H9 (cell line): ENCODE data around the gene OMP. TPM values are rescaled to one million over a fixed set of nuclear protein-coding genes. Genes with fewer than 3 reads are reported as not detected.
A peak's percentile ranks its signal among the peaks of the same experiment; 100 is the strongest.

ENCODE experiments used
- DNase-seq: peaks from one replicate; pipeline ENCODE4 v3.0.0-alpha.2; 2017
- H2AFZ ChIP-seq: one replicate; pipeline ENCODE4 v1.6.1; 2013; ENCODE audit warnings: mild to moderate bottlenecking, low read length, control low read depth, moderate library complexity
- H2AK5ac ChIP-seq: 2 replicates; pipeline ENCODE4 v1.6.1; 2013; ENCODE audit warnings: low read length, control low read depth, mixed read lengths; ENCODE audit not compliant: insufficient read length
- H2BK120ac ChIP-seq: one replicate; pipeline ENCODE4 v1.6.1; 2013; ENCODE audit warnings: low read depth, mild to moderate bottlenecking, low read length, control low read depth, inconsistent platforms; ENCODE audit not compliant: poor library complexity, severe bottlenecking
- H2BK12ac ChIP-seq: 2 replicates; pipeline ENCODE4 v1.6.1; 2013; ENCODE audit warnings: low read length, control low read depth, mixed read lengths, low read depth; ENCODE audit not compliant: insufficient read length
- H2BK15ac ChIP-seq: 2 replicates; pipeline ENCODE4 v1.6.1; 2013; ENCODE audit warnings: low read depth, low read length, control low read depth
- H2BK20ac ChIP-seq: one replicate; pipeline ENCODE4 v1.6.1; 2013; ENCODE audit warnings: low read depth, mild to moderate bottlenecking, low read length, control low read depth, inconsistent platforms; ENCODE audit not compliant: poor library complexity, severe bottlenecking
- H2BK5ac ChIP-seq: 2 replicates; pipeline ENCODE4 v1.6.1; 2013; ENCODE audit warnings: low read length, control low read depth, mixed read lengths; ENCODE audit not compliant: insufficient read length
- H3K14ac ChIP-seq: 2 replicates; pipeline ENCODE4 v1.6.1; 2013; ENCODE audit warnings: low read length, control low read depth; ENCODE audit not compliant: insufficient read depth
- H3K18ac ChIP-seq: 2 replicates; pipeline ENCODE4 v1.6.1; 2013; ENCODE audit warnings: low read depth, mild to moderate bottlenecking, mixed read lengths, low read length, control low read depth; ENCODE audit not compliant: insufficient read length
- H3K23ac ChIP-seq: 2 replicates; pipeline ENCODE4 v1.6.1; 2013; ENCODE audit warnings: low read length, control low read depth, mixed read lengths, low read depth; ENCODE audit not compliant: insufficient read length
- H3K23me2 ChIP-seq: 2 replicates; pipeline ENCODE4 v1.6.1; 2013; ENCODE audit warnings: low read depth, mild to moderate bottlenecking, mixed read lengths, low read length, control low read depth; ENCODE audit not compliant: insufficient read length, poor library complexity, severe bottlenecking
- H3K27ac ChIP-seq: 2 replicates; pipeline ENCODE4 v1.5.1; 2013; ENCODE audit warnings: low read length, control low read depth, mixed read lengths, low read depth; ENCODE audit not compliant: insufficient read length
- H3K27me3 ChIP-seq: 2 replicates; pipeline ENCODE4 v1.6.1; 2013; ENCODE audit warnings: low read length, control low read depth, inconsistent platforms; ENCODE audit not compliant: insufficient read depth
- H3K4ac ChIP-seq: 2 replicates; pipeline ENCODE4 v1.6.1; 2013; ENCODE audit warnings: low read depth, mild to moderate bottlenecking, control low read depth, inconsistent platforms, low read length, moderate library complexity
- H3K4me1 ChIP-seq: 2 replicates; pipeline ENCODE4 v1.6.1; 2013; ENCODE audit warnings: low read length, control low read depth, inconsistent platforms; ENCODE audit not compliant: insufficient read depth
- H3K4me2 ChIP-seq: 2 replicates; pipeline ENCODE4 v1.6.1; 2013; ENCODE audit warnings: low read length, control low read depth, mixed read lengths; ENCODE audit not compliant: insufficient read length, insufficient read depth
- H3K56ac ChIP-seq: 2 replicates; pipeline ENCODE4 v1.6.1; 2013; ENCODE audit warnings: low read depth, mild to moderate bottlenecking, mixed read lengths, low read length, control low read depth; ENCODE audit not compliant: insufficient read length
- H3K79me1 ChIP-seq: 2 replicates; pipeline ENCODE4 v1.6.1; 2013; ENCODE audit warnings: low read depth, mild to moderate bottlenecking, moderate library complexity, low read length, control low read depth, inconsistent platforms; ENCODE audit not compliant: insufficient read depth, poor library complexity, severe bottlenecking
- H3K79me2 ChIP-seq: 2 replicates; pipeline ENCODE4 v1.6.1; 2013; ENCODE audit warnings: low read length, control low read depth, inconsistent platforms; ENCODE audit not compliant: insufficient read depth
- H3K9ac ChIP-seq: 2 replicates; pipeline ENCODE4 v1.6.1; 2013; ENCODE audit warnings: low read length, control low read depth, mixed read lengths; ENCODE audit not compliant: insufficient read length; ENCODE audit errors: extremely low read depth
- H3K9me3 ChIP-seq: one replicate; pipeline ENCODE4 v1.6.1; 2013; ENCODE audit warnings: low read depth, low read length, inconsistent platforms; ENCODE audit not compliant: control insufficient read depth
- H3T11ph ChIP-seq: one replicate; pipeline ENCODE4 v1.6.1; 2013; ENCODE audit warnings: mild to moderate bottlenecking, low read length, control low read depth, inconsistent platforms
- H4K20me1 ChIP-seq: one replicate; pipeline ENCODE4 v1.6.1; 2013; ENCODE audit not compliant: control insufficient read depth, insufficient read length, insufficient read depth
- H4K5ac ChIP-seq: 2 replicates; pipeline ENCODE4 v1.6.1; 2013; ENCODE audit warnings: low read depth, mild to moderate bottlenecking, mixed read lengths, low read length, control low read depth; ENCODE audit not compliant: insufficient read length
- H4K8ac ChIP-seq: replicated peaks from 2 replicates; pipeline ENCODE4 v1.6.1; 2013; ENCODE audit warnings: low read length, control low read depth, mixed read lengths, low read depth; ENCODE audit not compliant: insufficient read length
- H4K91ac ChIP-seq: 2 replicates; pipeline ENCODE4 v1.6.1; 2013; ENCODE audit warnings: low read depth, mild to moderate bottlenecking, moderate library complexity, mixed read lengths, low read length, control low read depth; ENCODE audit not compliant: insufficient read length
- H3K27ac Mint-ChIP-seq, 3 experiments: 2 replicates in 2 of 3; 3 replicates in 1 of 3; pipeline ENCODE4 v1.8.0; 2020 to 2021; ENCODE audit warnings: mixed read lengths in 3 of 3, mild to moderate bottlenecking in 1 of 3, moderate library complexity in 1 of 3
- H3K27me3 Mint-ChIP-seq: 2 replicates; pipeline ENCODE4 v1.8.0; 2021; ENCODE audit warnings: low read depth, mild to moderate bottlenecking, moderate library complexity, mixed read lengths
- H3K36me3 Mint-ChIP-seq, 3 experiments: 2 replicates in 2 of 3; 3 replicates in 1 of 3; pipeline ENCODE4 v1.8.0; 2020 to 2021; ENCODE audit warnings: low read depth in 3 of 3, mixed read lengths in 3 of 3; ENCODE audit not compliant: insufficient read depth in 1 of 3
- H3K4me1 Mint-ChIP-seq, 2 experiments: 2 replicates each; pipeline ENCODE4 v1.8.0; 2020; ENCODE audit warnings: mixed read lengths in 2 of 2
- H3K4me3 Mint-ChIP-seq, 2 experiments: 2 replicates in 1 of 2; 3 replicates in 1 of 2; pipeline ENCODE4 v1.8.0; 2020 to 2021; ENCODE audit warnings: mild to moderate bottlenecking in 2 of 2, mixed read lengths in 2 of 2, moderate library complexity in 1 of 2
- H3K9me3 Mint-ChIP-seq, 2 experiments: 2 replicates in 1 of 2; 3 replicates in 1 of 2; pipeline ENCODE4 v1.8.0; 2020; ENCODE audit warnings: mild to moderate bottlenecking in 2 of 2, mixed read lengths in 2 of 2, moderate library complexity in 1 of 2
- WGBS: extraction: QIAGEN DNeasy Blood & Tissue Kit; methylation state at CpG from one replicate; pipeline ENCODE4 v1.1.7; 2013; ENCODE audit warnings: missing lambda C conversion rate, low lambda C conversion rate, mixed read lengths; ENCODE audit not compliant: insufficient read length; ENCODE audit errors: extremely low coverage; 5-methylcytosine and 5-hydroxymethylcytosine counted together
- total RNA-seq: library from RNA; stranded (reverse); gene quantifications from 2 replicates; pipeline ENCODE4 v1.2.1, GENCODE V29; 2021
- TF ChIP-seq, protein P1 (sequence below): fragments of 200-600 bp; sonication (generic); conservative IDR thresholded peaks from 3 replicates; pipeline ENCODE4 v1.8.0; 2021; ENCODE audit warnings: antibody characterized with exemption, mild to moderate bottlenecking

The OMP gene
- total RNA-seq, 1 experiment from 2014 or later: not detected

DNA sequence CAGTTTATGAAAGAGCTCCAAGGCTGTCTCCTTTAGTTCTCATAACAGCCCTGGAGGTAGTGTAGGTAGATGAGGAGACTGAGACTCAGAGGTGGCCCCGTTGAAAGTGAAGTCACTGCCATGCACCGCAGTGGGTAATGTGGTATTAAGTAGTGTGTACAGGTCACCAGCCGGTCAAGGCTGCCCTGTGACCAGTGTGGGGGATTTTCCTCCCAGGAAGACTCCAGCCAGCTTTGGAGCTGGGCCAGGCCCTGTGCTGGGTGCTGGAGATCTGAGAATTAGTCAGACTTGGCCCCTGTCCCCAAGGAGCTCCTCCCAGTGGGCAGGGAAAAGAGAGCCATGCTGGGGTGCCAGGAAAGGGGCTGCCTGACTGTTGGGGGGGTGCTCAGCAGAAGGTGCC, 5.3 kb downstream of the OMP start:
- H3K9me3 ChIP-seq: no peaks in the 10 kb centered on the region
- Mint-ChIP-seq H3K9me3 (no peaks in the 10 kb centered on the region), H3K27ac (no peak overlapping the region), H3K36me3 (peaks cover 0 to 4% (median 0%) of the 10 kb centered on the region in 3 experiments; a peak in 1 of 7 replicates), H3K4me3 (no peak overlapping the region), H3K27me3 (peaks cover 2% of the 10 kb centered on the region; the same call in 1 of the 2 replicates), H3K4me1 (no peaks in the 10 kb centered on the region)
- H2AFZ ChIP-seq: no peak overlapping the region
- H2BK5ac ChIP-seq: no peak overlapping the region
- H3K4ac ChIP-seq: no peak overlapping the region
- DNase-seq: no peak
- no peak overlapping the region for H3K4me2 ChIP-seq
- H3K27me3 ChIP-seq: no peaks in the 10 kb centered on the region
- H3K14ac ChIP-seq: 0 out of 2 replicates have a peak overlapping the region, but pooled peaks have one; percentile 13
- H3K79me2 ChIP-seq: no peaks in the 10 kb centered on the region
- H2BK15ac ChIP-seq: no peak overlapping the region
- no peak overlapping the region for H3K18ac ChIP-seq
- H4K20me1 ChIP-seq: no peaks in the 10 kb centered on the region
- no peak overlapping the region for H4K91ac ChIP-seq
- H4K8ac ChIP-seq: no peak overlapping the region
- no peak overlapping the region for H2BK120ac ChIP-seq
- H4K5ac ChIP-seq: no peak overlapping the region
- H2AK5ac ChIP-seq: no peak overlapping the region
- no peaks in the 10 kb centered on the region for H3K23me2 ChIP-seq
- H2BK12ac ChIP-seq: no peak overlapping the region
- no CpG with 5 or more reads among the region's 3 CpGs for whole genome bisulfite sequencing
- H3T11ph ChIP-seq: no peak overlapping the region
- no peaks in the 10 kb centered on the region for H3K4me1 ChIP-seq
- no peak overlapping the region for H3K9ac ChIP-seq
- H3K23ac ChIP-seq: no peak overlapping the region
- no peak overlapping the region for H2BK20ac ChIP-seq
- no peaks in the 10 kb centered on the region for H3K79me1 ChIP-seq
- no peak overlapping the region for H3K27ac ChIP-seq
- TF ChIP-seq, protein P1, sequence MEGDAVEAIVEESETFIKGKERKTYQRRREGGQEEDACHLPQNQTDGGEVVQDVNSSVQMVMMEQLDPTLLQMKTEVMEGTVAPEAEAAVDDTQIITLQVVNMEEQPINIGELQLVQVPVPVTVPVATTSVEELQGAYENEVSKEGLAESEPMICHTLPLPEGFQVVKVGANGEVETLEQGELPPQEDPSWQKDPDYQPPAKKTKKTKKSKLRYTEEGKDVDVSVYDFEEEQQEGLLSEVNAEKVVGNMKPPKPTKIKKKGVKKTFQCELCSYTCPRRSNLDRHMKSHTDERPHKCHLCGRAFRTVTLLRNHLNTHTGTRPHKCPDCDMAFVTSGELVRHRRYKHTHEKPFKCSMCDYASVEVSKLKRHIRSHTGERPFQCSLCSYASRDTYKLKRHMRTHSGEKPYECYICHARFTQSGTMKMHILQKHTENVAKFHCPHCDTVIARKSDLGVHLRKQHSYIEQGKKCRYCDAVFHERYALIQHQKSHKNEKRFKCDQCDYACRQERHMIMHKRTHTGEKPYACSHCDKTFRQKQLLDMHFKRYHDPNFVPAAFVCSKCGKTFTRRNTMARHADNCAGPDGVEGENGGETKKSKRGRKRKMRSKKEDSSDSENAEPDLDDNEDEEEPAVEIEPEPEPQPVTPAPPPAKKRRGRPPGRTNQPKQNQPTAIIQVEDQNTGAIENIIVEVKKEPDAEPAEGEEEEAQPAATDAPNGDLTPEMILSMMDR: no peak
- H3K56ac ChIP-seq: no peak overlapping the region
